ENCODE measurements around the gene MPND.

DNA sequence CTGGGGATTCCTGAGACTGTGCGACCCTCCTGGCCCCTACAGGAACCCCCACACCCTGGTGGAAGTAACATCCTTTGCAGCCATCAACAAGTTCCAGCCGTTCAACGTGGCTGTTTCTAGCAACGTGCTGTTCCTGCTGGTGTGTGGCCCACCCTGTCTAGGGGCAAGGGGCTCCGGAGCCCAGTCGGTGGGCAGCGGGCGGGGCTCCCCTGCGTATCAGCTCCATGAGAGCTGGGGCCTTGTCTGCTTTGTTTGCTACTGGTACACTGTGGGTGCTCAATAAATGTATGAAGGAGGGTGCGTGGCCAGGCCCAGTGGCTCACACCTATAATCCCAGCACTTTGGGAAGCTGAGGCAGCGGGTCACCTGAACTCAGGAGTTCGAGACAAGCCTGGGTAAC, 10.9 kb downstream of the MPND start:
- TF ChIP-seq, protein P1, sequence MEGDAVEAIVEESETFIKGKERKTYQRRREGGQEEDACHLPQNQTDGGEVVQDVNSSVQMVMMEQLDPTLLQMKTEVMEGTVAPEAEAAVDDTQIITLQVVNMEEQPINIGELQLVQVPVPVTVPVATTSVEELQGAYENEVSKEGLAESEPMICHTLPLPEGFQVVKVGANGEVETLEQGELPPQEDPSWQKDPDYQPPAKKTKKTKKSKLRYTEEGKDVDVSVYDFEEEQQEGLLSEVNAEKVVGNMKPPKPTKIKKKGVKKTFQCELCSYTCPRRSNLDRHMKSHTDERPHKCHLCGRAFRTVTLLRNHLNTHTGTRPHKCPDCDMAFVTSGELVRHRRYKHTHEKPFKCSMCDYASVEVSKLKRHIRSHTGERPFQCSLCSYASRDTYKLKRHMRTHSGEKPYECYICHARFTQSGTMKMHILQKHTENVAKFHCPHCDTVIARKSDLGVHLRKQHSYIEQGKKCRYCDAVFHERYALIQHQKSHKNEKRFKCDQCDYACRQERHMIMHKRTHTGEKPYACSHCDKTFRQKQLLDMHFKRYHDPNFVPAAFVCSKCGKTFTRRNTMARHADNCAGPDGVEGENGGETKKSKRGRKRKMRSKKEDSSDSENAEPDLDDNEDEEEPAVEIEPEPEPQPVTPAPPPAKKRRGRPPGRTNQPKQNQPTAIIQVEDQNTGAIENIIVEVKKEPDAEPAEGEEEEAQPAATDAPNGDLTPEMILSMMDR (IDR thresholded peaks at IDR 0.05): no peak
- TF ChIP-seq POLR2A (IDR thresholded peaks at IDR 0.05): no peak
